ENCODE measurements around the gene TMEM232.
"Not testable (repeated sequence)": the region's sequence is repeated elsewhere in the genome, so short reads cannot be mapped to it uniquely, and the experiment has no call there.

TMEM232 gene

DNA sequence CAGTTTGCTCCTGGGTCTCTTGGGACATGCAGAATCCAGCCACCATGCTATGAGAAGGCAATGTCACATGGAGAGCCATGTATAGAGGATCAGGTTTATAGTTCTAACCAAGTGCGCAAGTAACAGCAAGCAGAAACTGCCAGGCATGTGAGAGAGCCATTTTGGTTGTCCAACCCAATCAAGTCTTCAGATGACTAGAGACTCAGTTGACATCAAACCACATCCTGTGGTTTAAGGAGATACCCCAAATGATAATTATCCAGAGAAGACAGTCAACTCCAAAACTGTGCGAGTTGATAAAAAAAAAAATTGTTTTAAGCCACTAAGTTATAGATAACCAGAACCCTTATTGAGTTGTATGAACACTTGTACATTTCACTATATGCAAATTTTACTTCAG lies 40.2 kb downstream of the TMEM232 start:
- TF ChIP-seq CTCF (IDR thresholded peaks at IDR 0.05; ENCODE audit: borderline replicate concordance, insufficient read depth, low read depth, low read length), result no peak
- no peak overlapping the region for H3K4me3 ChIP-seq (ENCODE audit: low read depth, low read length)

DNA sequence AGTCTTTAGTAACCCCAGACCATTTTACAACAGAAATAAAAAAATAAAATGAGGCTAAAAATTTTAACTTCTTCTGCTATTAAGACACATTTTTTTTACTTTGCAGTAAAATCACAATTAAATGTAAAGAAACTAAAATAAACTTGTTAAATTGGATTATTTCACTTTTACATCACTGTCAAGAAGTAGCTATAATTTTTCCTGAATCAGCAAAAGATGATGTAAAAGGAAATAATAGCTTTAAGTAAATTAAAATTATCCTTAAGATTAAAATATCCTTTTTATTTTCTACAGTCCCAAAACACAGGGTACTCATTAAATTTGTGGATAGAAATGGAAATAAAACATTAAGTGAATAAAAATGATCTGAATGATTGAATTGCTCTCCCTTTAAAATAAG lies 44.5 kb downstream of the TMEM232 start:
- no peak for TF ChIP-seq CTCF (IDR thresholded peaks at IDR 0.05; ENCODE audit: borderline replicate concordance, insufficient read depth, low read depth, low read length)
- H3K4me3 ChIP-seq (ENCODE audit: low read depth, low read length), result no peak overlapping the region

GRCh38 chr5:110681109-110681508 lies 45.4 kb downstream of the TMEM232 start:
- TF ChIP-seq CTCF (IDR thresholded peaks at IDR 0.05; ENCODE audit: borderline replicate concordance, insufficient read depth, low read depth, low read length), result no peak
- H3K4me3 ChIP-seq (ENCODE audit: low read depth, low read length), result no peak overlapping the region

GRCh38 chr5:110676554-110676953 lies 49.9 kb downstream of the TMEM232 start:
- not testable (repeated sequence) for H3K4me3 ChIP-seq (ENCODE audit: low read depth, low read length)

GRCh38 chr5:110665184-110665726 lies 61.2 kb downstream of the TMEM232 start:
- TF ChIP-seq CTCF (IDR thresholded peaks at IDR 0.05; ENCODE audit: borderline replicate concordance, insufficient read depth, low read depth, low read length), result no peak

DNA sequence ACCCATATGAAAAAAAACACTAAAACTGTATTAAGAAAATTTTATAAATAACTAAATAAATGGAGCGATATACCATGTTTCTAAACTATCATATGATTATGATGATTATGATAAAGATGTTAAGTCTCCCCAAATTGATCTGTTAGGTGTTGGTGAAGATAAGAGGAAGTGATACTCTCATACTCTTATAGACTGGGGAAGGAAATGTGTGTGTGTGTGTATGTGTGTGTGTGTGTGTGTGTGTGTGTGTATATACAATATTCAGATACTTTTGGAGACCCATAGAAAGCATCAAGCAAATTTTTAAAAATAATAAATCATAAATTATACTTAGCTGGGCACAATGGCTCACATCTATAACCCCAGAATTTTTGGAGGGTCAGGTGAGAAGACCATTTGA lies 62.9 kb downstream of the TMEM232 start:
- TF ChIP-seq CTCF (IDR thresholded peaks at IDR 0.05; ENCODE audit: borderline replicate concordance, insufficient read depth, low read depth, low read length), result no peak
- H3K4me3 ChIP-seq (ENCODE audit: low read depth, low read length), result no peak overlapping the region

More at GRCh38 chr5:110665184-110665726, 61.2 kb downstream of the TMEM232 start:
- no peak overlapping the region for H3K4me3 ChIP-seq (ENCODE audit: low read depth, low read length)

GRCh38 chr5:110658006-110658405 lies 68.5 kb downstream of the TMEM232 start:
- TF ChIP-seq CTCF (IDR thresholded peaks at IDR 0.05; ENCODE audit: borderline replicate concordance, insufficient read depth, low read depth, low read length), result no peak
- no peak overlapping the region for H3K4me3 ChIP-seq (ENCODE audit: low read depth, low read length)
